ENCODE results near the gene TMEM88. TPM values are rescaled to one million over a fixed set of nuclear protein-coding genes. Genes with fewer than 3 reads are reported as not detected.
"Not testable (repeated sequence)": the region's sequence is repeated elsewhere in the genome, so short reads cannot be mapped to it uniquely, and the experiment has no call there.

TMEM88 gene
- 4.5 and 10.2 TPM in 2 replicates for total RNA-seq (ENCODE audit: low replicate concordance)
- long read RNA-seq: 0 reads

GRCh38 chr17:7854851-7855659, at the start of gene TMEM88:
Gene TMEM88, plus strand, starts transcription at chr17:7855066. Its CDS starts 9 bp downstream, at chr17:7855075.
- DNase-seq (ENCODE audit: extremely low spot score, unreplicated experiment): peak; percentile 72
- H3K27ac Mint-ChIP-seq: peak within 1 kb of the TSS; percentile 55
- peaks cover 22% of the 10 kb centered on the region for H3K4me1 Mint-ChIP-seq (ENCODE audit: unreplicated experiment)
- H3K4me3 Mint-ChIP-seq: no peak within 1 kb of the TSS
- H3K36me3 Mint-ChIP-seq: peaks cover 16% of the 10 kb centered on the region
- TF ChIP-seq CTCF (conservative IDR thresholded peaks at IDR 0.05): no peak
- no peaks in the 10 kb centered on the region for H3K27me3 Mint-ChIP-seq
- no peaks in the 10 kb centered on the region for H3K9me3 Mint-ChIP-seq

GRCh38 chr17:7806587-7806986, 48.3 kb upstream of the TMEM88 start:
- Mint-ChIP-seq H3K27me3 (peaks cover 30% of the 10 kb centered on the region), H3K36me3 (no peaks in the 10 kb centered on the region), H3K4me1 (ENCODE audit: unreplicated experiment) (peaks cover 5% of the 10 kb centered on the region), H3K4me3 (no peak overlapping the region), H3K27ac (no peak overlapping the region), H3K9me3 (no peaks in the 10 kb centered on the region)
- TF ChIP-seq CTCF (conservative IDR thresholded peaks at IDR 0.05): no peak
- no peak for DNase-seq (ENCODE audit: extremely low spot score, unreplicated experiment)

- no peak for DNase-seq (ENCODE audit: extremely low spot score, unreplicated experiment)
- Mint-ChIP-seq H3K4me3 (no peak overlapping the region), H3K27ac (no peak overlapping the region), H3K27me3 (peaks cover 24% of the 10 kb centered on the region), H3K4me1 (ENCODE audit: unreplicated experiment) (peaks cover 5% of the 10 kb centered on the region), H3K9me3 (no peaks in the 10 kb centered on the region), H3K36me3 (no peaks in the 10 kb centered on the region)
- TF ChIP-seq CTCF (conservative IDR thresholded peaks at IDR 0.05): no peak
Measured at GRCh38 chr17:7807206-7807605, 47.7 kb upstream of the TMEM88 start.

GRCh38 chr17:7809086-7809790, 45.6 kb upstream of the TMEM88 start:
- no peak for TF ChIP-seq CTCF (conservative IDR thresholded peaks at IDR 0.05)
- Mint-ChIP-seq H3K27ac (no peak overlapping the region), H3K36me3 (no peaks in the 10 kb centered on the region), H3K27me3 (peaks cover 17% of the 10 kb centered on the region), H3K9me3 (no peaks in the 10 kb centered on the region), H3K4me3 (no peak overlapping the region), H3K4me1 (ENCODE audit: unreplicated experiment) (no peaks in the 10 kb centered on the region)
- no peak for DNase-seq (ENCODE audit: extremely low spot score, unreplicated experiment)

GRCh38 chr17:7809791-7810343, 45.0 kb upstream of the TMEM88 start:
- not testable (repeated sequence) for H3K36me3 Mint-ChIP-seq; DNase-seq (ENCODE audit: extremely low spot score, unreplicated experiment); H3K27ac Mint-ChIP-seq; H3K4me1 Mint-ChIP-seq (ENCODE audit: unreplicated experiment); H3K4me3 Mint-ChIP-seq; H3K9me3 Mint-ChIP-seq
- H3K27me3 Mint-ChIP-seq: peaks cover 17% of the 10 kb centered on the region

GRCh38 chr17:7811251-7811650, 43.6 kb upstream of the TMEM88 start:
- Mint-ChIP-seq H3K4me1 (ENCODE audit: unreplicated experiment) (no peaks in the 10 kb centered on the region), H3K4me3 (no peak overlapping the region), H3K27me3 (peaks cover 17% of the 10 kb centered on the region), H3K36me3 (no peaks in the 10 kb centered on the region), H3K27ac (no peak overlapping the region), H3K9me3 (no peaks in the 10 kb centered on the region)
- TF ChIP-seq CTCF (conservative IDR thresholded peaks at IDR 0.05): no peak
- no peak for DNase-seq (ENCODE audit: extremely low spot score, unreplicated experiment)
